CD4-positive, alpha-beta T cell treated with Interleukin-15 for 4 hours (primary cell): ENCODE results near the gene DLG5.

Experiments
- DNase-seq: peaks from one replicate; pipeline ENCODE4 v3.0.0-alpha.2; 2020; ENCODE audit warnings: low spot score

The DLG5 gene, protein sequence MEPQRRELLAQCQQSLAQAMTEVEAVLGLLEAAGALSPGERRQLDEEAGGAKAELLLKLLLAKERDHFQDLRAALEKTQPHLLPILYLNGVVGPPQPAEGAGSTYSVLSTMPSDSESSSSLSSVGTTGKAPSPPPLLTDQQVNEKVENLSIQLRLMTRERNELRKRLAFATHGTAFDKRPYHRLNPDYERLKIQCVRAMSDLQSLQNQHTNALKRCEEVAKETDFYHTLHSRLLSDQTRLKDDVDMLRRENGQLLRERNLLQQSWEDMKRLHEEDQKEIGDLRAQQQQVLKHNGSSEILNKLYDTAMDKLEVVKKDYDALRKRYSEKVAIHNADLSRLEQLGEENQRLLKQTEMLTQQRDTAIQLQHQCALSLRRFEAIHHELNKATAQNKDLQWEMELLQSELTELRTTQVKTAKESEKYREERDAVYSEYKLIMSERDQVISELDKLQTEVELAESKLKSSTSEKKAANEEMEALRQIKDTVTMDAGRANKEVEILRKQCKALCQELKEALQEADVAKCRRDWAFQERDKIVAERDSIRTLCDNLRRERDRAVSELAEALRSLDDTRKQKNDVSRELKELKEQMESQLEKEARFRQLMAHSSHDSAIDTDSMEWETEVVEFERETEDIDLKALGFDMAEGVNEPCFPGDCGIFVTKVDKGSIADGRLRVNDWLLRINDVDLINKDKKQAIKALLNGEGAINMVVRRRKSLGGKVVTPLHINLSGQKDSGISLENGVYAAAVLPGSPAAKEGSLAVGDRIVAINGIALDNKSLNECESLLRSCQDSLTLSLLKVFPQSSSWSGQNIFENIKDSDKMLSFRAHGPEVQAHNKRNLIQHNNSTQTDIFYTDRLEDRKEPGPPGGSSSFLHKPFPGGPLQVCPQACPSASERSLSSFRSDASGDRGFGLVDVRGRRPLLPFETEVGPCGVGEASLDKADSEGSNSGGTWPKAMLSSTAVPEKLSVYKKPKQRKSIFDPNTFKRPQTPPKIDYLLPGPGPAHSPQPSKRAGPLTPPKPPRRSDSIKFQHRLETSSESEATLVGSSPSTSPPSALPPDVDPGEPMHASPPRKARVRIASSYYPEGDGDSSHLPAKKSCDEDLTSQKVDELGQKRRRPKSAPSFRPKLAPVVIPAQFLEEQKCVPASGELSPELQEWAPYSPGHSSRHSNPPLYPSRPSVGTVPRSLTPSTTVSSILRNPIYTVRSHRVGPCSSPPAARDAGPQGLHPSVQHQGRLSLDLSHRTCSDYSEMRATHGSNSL (N-terminal part only)

DNA sequence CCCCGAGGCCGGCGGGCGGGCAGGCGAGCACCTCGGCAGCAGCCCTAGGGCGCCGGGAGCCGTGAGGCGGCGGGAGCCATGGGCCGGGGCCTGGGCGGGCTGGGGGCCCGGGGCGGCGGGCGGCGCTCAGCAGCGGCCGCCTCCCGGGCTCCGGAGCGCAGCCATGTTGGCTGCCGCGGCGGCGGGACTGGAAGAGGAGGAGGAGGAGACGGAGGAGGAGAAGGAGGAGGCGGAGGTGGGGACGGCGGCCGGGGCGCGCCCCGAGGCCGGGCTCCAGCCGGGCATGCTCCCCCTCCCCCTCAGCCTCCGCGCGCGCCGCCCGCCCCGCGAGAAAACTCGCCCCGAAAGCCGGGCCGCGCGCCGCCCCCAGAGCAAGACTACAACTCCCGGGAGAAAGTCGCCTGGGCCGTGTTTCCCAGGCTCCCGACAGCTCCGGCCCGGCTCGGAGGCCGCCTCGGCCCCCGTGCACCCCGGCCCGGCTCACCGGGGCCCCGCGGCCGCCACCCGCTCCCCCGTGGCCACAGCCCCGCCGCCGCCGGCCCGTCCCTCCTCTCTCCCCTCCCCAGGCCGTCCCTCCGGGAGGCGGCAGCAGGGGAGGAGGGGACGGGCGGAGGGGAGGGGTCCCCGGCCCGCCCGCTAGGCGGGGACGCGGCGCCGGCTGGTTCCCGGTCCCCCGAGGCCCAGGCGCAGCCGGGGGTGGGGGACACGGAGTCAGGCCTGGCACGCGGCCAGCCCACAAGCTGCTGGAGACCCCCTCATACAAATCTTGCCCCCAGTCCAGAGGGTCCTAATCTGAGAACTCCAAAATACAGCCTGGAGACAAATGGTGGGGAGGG, at the start of gene DLG5:
DLG5 (minus strand) TSS at position 190 of the 836 bp plus-strand sequence. CDS start 235 bp downstream, outside the sequence.
- DNase-seq = peak; percentile 3

GRCh38 chr10:77975086-77975666, 48.6 kb upstream of the DLG5 start:
- no peak for DNase-seq

DNA sequence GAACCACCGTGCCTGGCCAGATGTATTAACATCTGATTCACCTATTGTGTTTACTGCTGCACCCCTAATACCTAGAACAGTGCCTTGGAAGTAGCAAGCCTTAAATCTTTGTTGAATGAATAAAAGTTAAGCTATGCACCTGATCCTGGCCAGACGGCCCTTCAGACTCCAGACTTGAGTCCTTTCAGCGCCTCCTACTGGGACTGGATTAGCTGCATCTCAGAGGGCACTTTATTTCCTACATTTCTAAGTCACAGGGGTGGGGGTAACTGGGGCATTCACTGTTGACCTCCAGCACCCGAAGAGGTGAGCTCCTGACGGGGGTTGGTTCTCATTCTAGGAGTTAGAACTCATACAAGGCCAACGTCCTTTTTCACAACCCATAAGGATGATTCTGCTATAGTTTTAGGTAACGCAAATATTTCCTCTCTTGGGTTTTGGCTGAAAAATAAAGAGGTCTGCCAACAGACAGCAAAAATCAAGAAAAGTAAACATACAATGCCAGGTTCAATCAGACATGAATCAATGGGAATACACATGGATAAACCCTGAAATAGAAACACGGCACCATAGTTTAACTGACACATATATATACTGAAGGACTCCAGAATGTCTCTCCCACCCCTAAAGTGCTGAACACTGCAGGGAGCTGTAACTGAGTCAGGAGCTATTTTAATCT, 48.0 kb upstream of the DLG5 start:
- no peak for DNase-seq

- DNase-seq = no peak
Observed at GRCh38 chr10:77973276-77973675, 46.7 kb upstream of the DLG5 start.

DNA sequence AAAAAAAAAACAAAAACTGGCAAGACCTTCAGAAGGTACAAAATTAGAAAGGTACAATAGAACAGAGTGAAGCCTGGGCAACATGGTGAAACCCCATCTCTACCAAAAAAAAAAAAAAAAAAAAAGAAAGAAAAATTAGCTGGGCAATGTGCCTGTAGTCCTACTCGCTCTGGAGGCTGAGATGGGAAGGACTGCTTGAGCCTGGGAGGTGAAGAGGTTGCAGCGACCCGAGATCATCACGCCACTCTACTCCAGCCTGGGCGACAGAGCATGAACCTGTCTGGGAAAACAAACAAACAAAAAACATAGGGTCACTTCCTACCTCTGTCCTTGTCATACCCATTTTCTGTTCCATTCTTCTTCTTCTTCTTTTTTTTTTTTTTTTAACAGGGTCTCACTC, 45.6 kb upstream of the DLG5 start:
- DNase-seq = no peak

GRCh38 chr10:77971804-77972144, 45.2 kb upstream of the DLG5 start:
- no peak for DNase-seq

GRCh38 chr10:77970869-77971803, 44.6 kb upstream of the DLG5 start:
- DNase-seq = no peak

- no peak for DNase-seq
Observed at GRCh38 chr10:77969114-77969513, 42.6 kb upstream of the DLG5 start.

GRCh38 chr10:77967611-77968022, 41.1 kb upstream of the DLG5 start:
- no peak for DNase-seq

DNA sequence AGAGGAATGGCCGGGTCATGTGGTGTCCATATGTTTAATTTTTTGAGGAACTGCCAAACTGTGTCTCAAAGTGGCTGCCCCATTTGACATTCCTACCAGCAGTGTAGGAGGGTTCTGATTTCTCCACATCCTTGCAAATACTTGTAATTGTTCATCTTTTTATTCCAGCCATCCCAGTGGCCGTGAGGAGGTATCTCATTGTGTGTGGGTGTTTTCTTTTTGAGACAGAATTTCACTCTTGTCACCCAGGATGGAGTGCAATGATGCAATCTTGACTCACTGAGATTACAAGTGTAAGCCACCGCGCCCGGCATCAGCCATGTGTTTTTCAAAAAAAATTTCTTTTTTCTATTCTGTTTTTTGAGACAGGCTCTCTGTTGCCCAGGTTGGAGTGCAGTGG, 38.7 kb upstream of the DLG5 start:
- no peak for DNase-seq

DNA sequence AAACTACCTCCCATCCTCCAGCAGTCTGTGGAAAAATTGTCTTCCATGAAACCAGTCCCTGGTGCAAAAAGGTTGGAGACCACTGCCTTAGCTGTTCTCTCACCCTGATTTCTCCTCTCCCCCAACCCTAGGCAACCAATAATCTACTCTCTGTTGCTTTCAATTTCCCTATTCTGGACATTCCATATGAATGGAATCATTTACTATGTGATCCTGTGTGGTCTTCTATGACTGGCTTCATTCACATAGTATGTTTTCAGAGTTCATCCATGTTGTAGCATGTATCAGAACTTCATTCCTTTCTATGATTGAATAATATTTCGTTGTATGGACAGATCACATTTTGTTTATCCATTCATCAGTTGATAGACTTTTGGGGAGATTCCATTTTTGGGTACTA, 38.3 kb upstream of the DLG5 start:
- DNase-seq = no peak

DNA sequence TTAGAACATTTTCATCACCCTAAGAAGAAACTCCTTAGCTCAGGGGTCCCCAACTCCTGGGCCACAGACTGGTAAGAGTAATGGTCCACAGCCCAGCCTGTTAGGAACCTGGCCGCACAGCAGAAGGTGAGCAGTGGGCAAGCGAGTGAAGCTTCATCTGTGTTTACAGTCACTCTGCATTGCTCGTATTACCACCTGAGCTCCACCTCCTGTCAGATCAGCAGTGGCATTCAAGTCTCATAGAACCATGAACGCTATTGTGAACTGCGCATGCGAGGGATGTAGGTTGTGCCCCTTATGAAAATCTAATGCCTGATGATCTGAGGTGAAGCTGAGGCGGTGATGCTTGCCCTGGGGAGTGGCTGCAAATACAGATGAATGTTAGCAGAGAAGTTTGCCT, 37.3 kb upstream of the DLG5 start:
- DNase-seq = no peak

- no peak for DNase-seq
Observed at GRCh38 chr10:77962350-77963146, 36.0 kb upstream of the DLG5 start.

- DNase-seq = no peak
Observed at GRCh38 chr10:77961668-77962067, 35.1 kb upstream of the DLG5 start.

GRCh38 chr10:77960829-77961329, 34.3 kb upstream of the DLG5 start:
- no peak for DNase-seq

- no peak for DNase-seq
Observed at GRCh38 chr10:77959887-77960455, 33.4 kb upstream of the DLG5 start.

- DNase-seq = no peak
Observed at GRCh38 chr10:77959384-77959783, 32.8 kb upstream of the DLG5 start.

DNA sequence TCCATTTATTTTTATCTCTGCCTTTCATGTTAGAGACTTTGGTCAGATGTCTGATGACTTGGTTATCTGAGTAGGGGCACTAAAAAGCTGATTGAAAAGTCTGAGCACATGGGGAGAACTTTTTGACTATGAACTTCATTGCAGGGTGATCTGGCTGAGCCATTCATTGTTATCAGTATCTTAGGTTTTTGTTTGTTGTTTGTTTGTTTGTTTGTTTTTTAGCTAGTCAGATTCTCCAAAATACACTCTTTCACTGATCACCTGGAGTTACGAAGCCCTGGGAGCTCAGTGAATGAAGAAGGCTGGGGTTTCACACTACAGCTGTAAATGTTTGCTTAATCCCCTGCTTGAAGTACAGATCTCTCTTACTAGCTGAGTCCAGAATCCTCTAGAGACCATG, 28.6 kb upstream of the DLG5 start:
- no peak for DNase-seq
